ENCODE data around the gene CCDC69. TPM values are rescaled to one million over a fixed set of nuclear protein-coding genes. Genes with fewer than 3 reads are reported as not detected.

The CCDC69 gene
- total RNA-seq, 2 donors from 2014 or later, result 34.8 to 44.8 TPM

- Histone ChIP-seq H3K9me3 (no peaks in the 10 kb centered on the region), H3K36me3 (replicated peaks in 1 of 2; ENCODE audit: insufficient read depth in 1 of 2, low read depth in 2 of 2) (no peaks in the 10 kb centered on the region), H3K27me3 (no peaks in the 10 kb centered on the region), H3K27ac (no peak overlapping the region), H3K4me1 (peaks cover 20% of the 10 kb centered on the region), H3K4me3 (no peak overlapping the region)
- intact Hi-C loops (cut with DNase I), result no loop called here
- TF ChIP-seq CTCF (IDR thresholded peaks at IDR 0.05), result no peak
- no peak for TF ChIP-seq POLR2A (IDR thresholded peaks at IDR 0.05)
- ATAC-seq (no peak), DNase-seq (no peak)
Measured at GRCh38 chr5:151231359-151231758, 7.5 kb upstream of the CCDC69 start.

GRCh38 chr5:151230048-151230680, 6.3 kb upstream of the CCDC69 start:
- H3K27ac ChIP-seq, result no peak overlapping the region

GRCh38 chr5:151228986-151229385, 5.1 kb upstream of the CCDC69 start:
- no peaks in the 10 kb centered on the region for H3K9me3 ChIP-seq
- intact Hi-C loops (cut with DNase I), result no loop called here
- no peaks in the 10 kb centered on the region for H3K27me3 ChIP-seq
- no peak overlapping the region for H3K4me3 ChIP-seq
- WGBS, 2 donors, result 69 to 70% methylated on average over 2 of the region's 2 CpGs
- H3K4me1 ChIP-seq, result peaks cover 11% of the 10 kb centered on the region
- TF ChIP-seq CTCF (IDR thresholded peaks at IDR 0.05) (no peak), POLR2A (IDR thresholded peaks at IDR 0.05) (no peak)
- DNase-seq, result no peak
- no peak overlapping the region for H3K27ac ChIP-seq
- ATAC-seq, result no peak
- H3K36me3 ChIP-seq (replicated peaks in 1 of 2; ENCODE audit: insufficient read depth in 1 of 2, low read depth in 2 of 2), result no peaks in the 10 kb centered on the region

More at GRCh38 chr5:151230048-151230680, 6.3 kb upstream of the CCDC69 start:
- peaks cover 18% of the 10 kb centered on the region for H3K4me1 ChIP-seq
- H3K4me3 ChIP-seq, result no peak overlapping the region
- intact Hi-C loops (cut with DNase I), result no loop called here
- DNase-seq (no peak), ATAC-seq (no peak)
- no peaks in the 10 kb centered on the region for H3K9me3 ChIP-seq
- TF ChIP-seq CTCF (IDR thresholded peaks at IDR 0.05) (no peak), POLR2A (IDR thresholded peaks at IDR 0.05) (no peak)
- 63 to 70% methylated on average over 6 of the region's 6 CpGs for WGBS, 2 donors
- H3K36me3 ChIP-seq (replicated peaks in 1 of 2; ENCODE audit: insufficient read depth in 1 of 2, low read depth in 2 of 2), result no peaks in the 10 kb centered on the region
- no peaks in the 10 kb centered on the region for H3K27me3 ChIP-seq

- no peaks in the 10 kb centered on the region for H3K9me3 ChIP-seq
- intact Hi-C loops (cut with DNase I), result no loop called here
- no peak for DNase-seq
Measured at GRCh38 chr5:151227918-151228447, 4.1 kb upstream of the CCDC69 start.

More at GRCh38 chr5:151227918-151228447, 4.1 kb upstream of the CCDC69 start:
- no peak for TF ChIP-seq POLR2A (IDR thresholded peaks at IDR 0.05)
- TF ChIP-seq CTCF (IDR thresholded peaks at IDR 0.05), result no peak
- Histone ChIP-seq H3K36me3 (replicated peaks in 1 of 2; ENCODE audit: insufficient read depth in 1 of 2, low read depth in 2 of 2) (no peaks in the 10 kb centered on the region), H3K27me3 (no peaks in the 10 kb centered on the region), H3K4me1 (peaks cover 9% of the 10 kb centered on the region), H3K4me3 (no peak overlapping the region), H3K27ac (no peak overlapping the region)
- ATAC-seq, result no peak
- 67 to 77% methylated on average over 6 of the region's 6 CpGs for WGBS, 2 donors

Data from body of pancreas (tissue), 4 donors.